Measurements from ENCODE around the gene SLC35E1. TPM values are rescaled to one million over a fixed set of nuclear protein-coding genes. Genes with fewer than 3 reads are reported as not detected.

Gene SLC35E1
- total RNA-seq, 2 experiments from 2014 or later: 51.5 to 72.1 TPM

- ChIA-PET POLR2A (no interaction called here), CTCF (no interaction called here)
- Mint-ChIP-seq H3K36me3 (ENCODE audit: low read depth) (peaks cover 53% of the 10 kb centered on the region), H3K27me3 (no peaks in the 10 kb centered on the region), H3K9me3 (ENCODE audit: low read depth) (no peaks in the 10 kb centered on the region), H3K27ac (no peak overlapping the region), H3K4me3 (no peak overlapping the region), H3K4me1 (no peaks in the 10 kb centered on the region)
- DNase-seq: no peak
- intact Hi-C loops (cut with DNase I, micrococcal nuclease): no loop called here
- ATAC-seq: no peak
Measured at GRCh38 chr19:16530540-16531379, 41.5 kb downstream of the SLC35E1 start.

- ChIA-PET POLR2A (no interaction called here), CTCF (no interaction called here)
- intact Hi-C loops (cut with DNase I, micrococcal nuclease): loop anchor here in 1 of 2 experiments (5.0 kb wide), 1 partner anchor 193 kb away; no protein-coding TSS in a partner anchor
- Mint-ChIP-seq H3K36me3 (ENCODE audit: low read depth) (peaks cover 45% of the 10 kb centered on the region), H3K27me3 (no peaks in the 10 kb centered on the region), H3K27ac (no peak overlapping the region), H3K9me3 (ENCODE audit: low read depth) (no peaks in the 10 kb centered on the region), H3K4me1 (no peaks in the 10 kb centered on the region), H3K4me3 (no peak overlapping the region)
- ATAC-seq (no peak), DNase-seq (no peak)
Measured at GRCh38 chr19:16529466-16530144, 42.6 kb downstream of the SLC35E1 start.

- intact Hi-C loops (cut with DNase I, micrococcal nuclease): loop anchor here in 1 of 2 experiments (5.0 kb wide), 1 partner anchor 194 kb away; no protein-coding TSS in a partner anchor
- no peaks in the 10 kb centered on the region for H3K27me3 Mint-ChIP-seq
- peak; percentile 77 for ATAC-seq
- H3K27ac Mint-ChIP-seq: no peak overlapping the region
- CTCF ChIA-PET: interaction anchor here (0.8 kb wide), 1 partner anchor 11 kb away, joined by 3 read pairs; no protein-coding TSS in a partner anchor
- no peaks in the 10 kb centered on the region for H3K4me1 Mint-ChIP-seq
- H3K9me3 Mint-ChIP-seq (ENCODE audit: low read depth): no peaks in the 10 kb centered on the region
- peak; percentile 72 for DNase-seq
- no peak overlapping the region for H3K4me3 Mint-ChIP-seq
- peaks cover 47% of the 10 kb centered on the region for H3K36me3 Mint-ChIP-seq (ENCODE audit: low read depth)
- POLR2A ChIA-PET: no interaction called here
Measured at GRCh38 chr19:16527971-16528521, 44.2 kb downstream of the SLC35E1 start.

GRCh38 chr19:16527334-16527935, 44.8 kb downstream of the SLC35E1 start:
- intact Hi-C loops (cut with DNase I, micrococcal nuclease): loop anchor here in 1 of 2 experiments (5.0 kb wide), 1 partner anchor 195 kb away; no protein-coding TSS in a partner anchor
- Mint-ChIP-seq H3K27ac (no peak overlapping the region), H3K27me3 (no peaks in the 10 kb centered on the region), H3K36me3 (ENCODE audit: low read depth) (peaks cover 52% of the 10 kb centered on the region), H3K9me3 (ENCODE audit: low read depth) (no peaks in the 10 kb centered on the region), H3K4me1 (no peaks in the 10 kb centered on the region), H3K4me3 (no peak overlapping the region)
- ChIA-PET POLR2A (no interaction called here), CTCF (interaction anchor here (0.7 to 0.8 kb wide), 2 partner anchors 12 to 99 kb away, joined by 3 read pairs; no protein-coding TSS in a partner anchor)
- ATAC-seq (no peak), DNase-seq (no peak)

GRCh38 chr19:16525751-16526481, 46.3 kb downstream of the SLC35E1 start:
- no peak for ATAC-seq
- peaks cover 49% of the 10 kb centered on the region for H3K36me3 Mint-ChIP-seq (ENCODE audit: low read depth)
- ChIA-PET CTCF (interaction anchor here (0.6 to 0.7 kb wide), 2 partner anchors 40 to 85 kb away, joined by 3 read pairs; no protein-coding TSS in a partner anchor), POLR2A (no interaction called here)
- no peak for DNase-seq
- H3K27me3 Mint-ChIP-seq: no peaks in the 10 kb centered on the region
- intact Hi-C loops (cut with DNase I, micrococcal nuclease): loop anchor here in 1 of 2 experiments (5.0 kb wide), 1 partner anchor 196 kb away; no protein-coding TSS in a partner anchor
- no peak overlapping the region for H3K27ac Mint-ChIP-seq
- no peaks in the 10 kb centered on the region for H3K4me1 Mint-ChIP-seq
- H3K4me3 Mint-ChIP-seq: no peak overlapping the region
- no peaks in the 10 kb centered on the region for H3K9me3 Mint-ChIP-seq (ENCODE audit: low read depth)

GRCh38 chr19:16524991-16525734, 47.1 kb downstream of the SLC35E1 start:
- ATAC-seq (no peak), DNase-seq (no peak)
- Mint-ChIP-seq H3K27ac (no peak overlapping the region), H3K4me3 (no peak overlapping the region), H3K27me3 (no peaks in the 10 kb centered on the region), H3K36me3 (ENCODE audit: low read depth) (peaks cover 53% of the 10 kb centered on the region), H3K4me1 (no peaks in the 10 kb centered on the region), H3K9me3 (ENCODE audit: low read depth) (no peaks in the 10 kb centered on the region)
- intact Hi-C loops (cut with DNase I, micrococcal nuclease): loop anchor here in 1 of 2 experiments (5.0 kb wide), 1 partner anchor 197 kb away; no protein-coding TSS in a partner anchor
- ChIA-PET POLR2A (no interaction called here), CTCF (no interaction called here)

GRCh38 chr19:16522559-16523377, 49.4 kb downstream of the SLC35E1 start:
- ATAC-seq: no peak
- no peak for DNase-seq
- no peak overlapping the region for H3K27ac Mint-ChIP-seq
- ChIA-PET CTCF (no interaction called here), POLR2A (no interaction called here)
- no peaks in the 10 kb centered on the region for H3K9me3 Mint-ChIP-seq (ENCODE audit: low read depth)
- H3K36me3 Mint-ChIP-seq (ENCODE audit: low read depth): peaks cover 57% of the 10 kb centered on the region
- no peak overlapping the region for H3K4me3 Mint-ChIP-seq
- no peaks in the 10 kb centered on the region for H3K27me3 Mint-ChIP-seq
- intact Hi-C loops (cut with DNase I, micrococcal nuclease): no loop called here
- H3K4me1 Mint-ChIP-seq: no peaks in the 10 kb centered on the region

- no peak for ATAC-seq
- no peak overlapping the region for H3K27ac Mint-ChIP-seq
Measured at GRCh38 chr19:16521715-16522289, 50.4 kb downstream of the SLC35E1 start.

GRCh38 chr19:16520986-16521624, 51.1 kb downstream of the SLC35E1 start:
- POLR2A ChIA-PET: no interaction called here
- CTCF ChIA-PET: no interaction called here
- intact Hi-C loops (cut with DNase I, micrococcal nuclease): no loop called here
- Mint-ChIP-seq H3K27me3 (no peaks in the 10 kb centered on the region), H3K4me1 (no peaks in the 10 kb centered on the region), H3K36me3 (ENCODE audit: low read depth) (peaks cover 55% of the 10 kb centered on the region), H3K4me3 (no peak overlapping the region), H3K9me3 (ENCODE audit: low read depth) (no peaks in the 10 kb centered on the region), H3K27ac (no peak overlapping the region)
- DNase-seq: no peak
- no peak for ATAC-seq

More at GRCh38 chr19:16521715-16522289, 50.4 kb downstream of the SLC35E1 start:
- no peaks in the 10 kb centered on the region for H3K4me1 Mint-ChIP-seq
- POLR2A ChIA-PET: no interaction called here
- CTCF ChIA-PET: no interaction called here
- intact Hi-C loops (cut with DNase I, micrococcal nuclease): no loop called here
- H3K36me3 Mint-ChIP-seq (ENCODE audit: low read depth): peaks cover 57% of the 10 kb centered on the region
- no peak overlapping the region for H3K4me3 Mint-ChIP-seq
- H3K27me3 Mint-ChIP-seq: no peaks in the 10 kb centered on the region
- no peaks in the 10 kb centered on the region for H3K9me3 Mint-ChIP-seq (ENCODE audit: low read depth)
- DNase-seq: no peak
